Peyer's patch (tissue), 4 donors: ENCODE data around the gene DAND5.
"Not testable (repeated sequence)": the region's sequence is repeated elsewhere in the genome, so short reads cannot be mapped to it uniquely, and the experiment has no call there.

Experiments used
- POLR2A ChIP-seq, 2 donors: fragments of 450-650 bp; IDR thresholded peaks; one replicate each; pipeline ENCODE4 v1.5.1; 2017; ENCODE audit warnings: antibody characterized with exemption in 2 of 2, mild to moderate bottlenecking in 2 of 2, moderate library complexity in 2 of 2
- TF ChIP-seq, protein P1 (sequence below), 6 experiments: fragments of 450-650 bp in 4 of 6; fragments of 200-600 bp in 2 of 6; sonication (generic) in 1 of 6; IDR thresholded peaks; one replicate each; pipeline ENCODE4 v1.5.1; 2017 to 2019; ENCODE audit warnings: antibody characterized with exemption in 6 of 6, mild to moderate bottlenecking in 3 of 6, moderate library complexity in 1 of 6

DNA sequence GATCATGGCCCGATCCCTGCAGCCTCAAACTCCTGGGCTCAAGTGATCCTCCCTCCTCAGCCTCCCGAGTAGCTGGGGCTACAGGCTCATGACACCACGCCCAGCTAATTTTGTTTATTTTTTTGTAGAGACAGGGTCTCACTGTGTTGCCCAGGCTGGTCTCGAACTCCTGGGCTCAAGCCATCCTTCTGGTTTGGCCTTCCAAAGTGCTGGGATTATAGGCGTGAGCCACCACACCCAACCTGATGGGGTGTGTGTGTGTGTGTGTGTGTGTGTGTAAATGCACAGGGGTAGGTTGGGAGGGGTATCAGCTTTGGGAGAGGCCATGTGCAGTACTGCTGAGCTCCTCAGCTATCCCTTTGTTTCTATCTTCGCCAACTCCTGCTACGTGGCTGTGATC is 6.7 kb downstream of the DAND5 start:
- not testable (repeated sequence) for TF ChIP-seq POLR2A (IDR thresholded peaks at IDR 0.05)
- TF ChIP-seq, protein P1, sequence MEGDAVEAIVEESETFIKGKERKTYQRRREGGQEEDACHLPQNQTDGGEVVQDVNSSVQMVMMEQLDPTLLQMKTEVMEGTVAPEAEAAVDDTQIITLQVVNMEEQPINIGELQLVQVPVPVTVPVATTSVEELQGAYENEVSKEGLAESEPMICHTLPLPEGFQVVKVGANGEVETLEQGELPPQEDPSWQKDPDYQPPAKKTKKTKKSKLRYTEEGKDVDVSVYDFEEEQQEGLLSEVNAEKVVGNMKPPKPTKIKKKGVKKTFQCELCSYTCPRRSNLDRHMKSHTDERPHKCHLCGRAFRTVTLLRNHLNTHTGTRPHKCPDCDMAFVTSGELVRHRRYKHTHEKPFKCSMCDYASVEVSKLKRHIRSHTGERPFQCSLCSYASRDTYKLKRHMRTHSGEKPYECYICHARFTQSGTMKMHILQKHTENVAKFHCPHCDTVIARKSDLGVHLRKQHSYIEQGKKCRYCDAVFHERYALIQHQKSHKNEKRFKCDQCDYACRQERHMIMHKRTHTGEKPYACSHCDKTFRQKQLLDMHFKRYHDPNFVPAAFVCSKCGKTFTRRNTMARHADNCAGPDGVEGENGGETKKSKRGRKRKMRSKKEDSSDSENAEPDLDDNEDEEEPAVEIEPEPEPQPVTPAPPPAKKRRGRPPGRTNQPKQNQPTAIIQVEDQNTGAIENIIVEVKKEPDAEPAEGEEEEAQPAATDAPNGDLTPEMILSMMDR (IDR thresholded peaks at IDR 0.05), result not testable (repeated sequence)
